Trophoblast cell (in vitro differentiated cells and primary cell): ENCODE data around the gene CASZ1.

Experiments used
- DNase-seq, 2 donors: peaks; one replicate each; pipeline ENCODE4 v3.0.0-alpha.2; 2016
- H2AFZ ChIP-seq: 2 replicates; pipeline ENCODE4 v1.6.1; 2013; ENCODE audit warnings: low read length, moderate library complexity, mild to moderate bottlenecking; ENCODE audit not compliant: insufficient read depth, poor library complexity
- H2AK5ac ChIP-seq: 2 replicates; pipeline ENCODE4 v1.6.1; 2013; ENCODE audit warnings: mild to moderate bottlenecking, low read length
- H2BK120ac ChIP-seq: 2 replicates; pipeline ENCODE4 v1.6.1; 2013; ENCODE audit warnings: low read length, mild to moderate bottlenecking, moderate library complexity; ENCODE audit not compliant: insufficient read depth, poor library complexity
- H2BK12ac ChIP-seq: 2 replicates; pipeline ENCODE4 v1.6.1; 2013; ENCODE audit warnings: mild to moderate bottlenecking, low read length, moderate library complexity
- H2BK5ac ChIP-seq: 2 replicates; pipeline ENCODE4 v1.6.1; 2013; ENCODE audit warnings: low read length, low read depth, moderate library complexity, mild to moderate bottlenecking; ENCODE audit not compliant: poor library complexity
- H3K14ac ChIP-seq: 2 replicates; pipeline ENCODE4 v1.6.1; 2013; ENCODE audit warnings: mild to moderate bottlenecking, low read length
- H3K18ac ChIP-seq: 2 replicates; pipeline ENCODE4 v1.6.1; 2013; ENCODE audit warnings: mild to moderate bottlenecking, low read length
- H3K23ac ChIP-seq: 2 replicates; pipeline ENCODE4 v1.6.1; 2013; ENCODE audit warnings: low read length
- H3K27ac ChIP-seq: 2 replicates; pipeline ENCODE4 v1.5.1; 2013; ENCODE audit warnings: low read depth, mild to moderate bottlenecking, inconsistent platforms, low read length, moderate library complexity
- H3K27me3 ChIP-seq: 2 replicates; pipeline ENCODE4 v1.6.1; 2013; ENCODE audit warnings: inconsistent platforms, mild to moderate bottlenecking, low read length, moderate library complexity; ENCODE audit not compliant: insufficient read depth
- H3K36me3 ChIP-seq, 2 experiments: 1 replicate in 1 of 2; 2 replicates in 1 of 2; pipeline ENCODE4 v1.6.1; 2013; ENCODE audit warnings: low read length in 2 of 2, mild to moderate bottlenecking in 2 of 2, moderate library complexity in 1 of 2; ENCODE audit not compliant: insufficient read depth in 2 of 2, control insufficient read depth in 1 of 2
- H3K4ac ChIP-seq: 2 replicates; pipeline ENCODE4 v1.6.1; 2013; ENCODE audit warnings: low read depth, mild to moderate bottlenecking, low read length, moderate library complexity
- H3K4me1 ChIP-seq, 2 experiments: 1 replicate in 1 of 2; 2 replicates in 1 of 2; pipeline ENCODE4 v1.6.1; 2013; ENCODE audit warnings: low read length in 2 of 2, mild to moderate bottlenecking in 2 of 2, moderate library complexity in 1 of 2; ENCODE audit not compliant: insufficient read depth in 2 of 2, control insufficient read depth in 1 of 2
- H3K4me2 ChIP-seq: 2 replicates; pipeline ENCODE4 v1.6.1; 2013; ENCODE audit warnings: inconsistent platforms, mild to moderate bottlenecking, low read length, moderate library complexity
- H3K4me3 ChIP-seq: 2 replicates; pipeline ENCODE4 v1.5.1; 2013; ENCODE audit warnings: mild to moderate bottlenecking, low read depth, low read length, inconsistent platforms
- H3K79me1 ChIP-seq: one replicate; pipeline ENCODE4 v1.6.1; 2013; ENCODE audit warnings: low read length
- H3K79me2 ChIP-seq: 2 replicates; pipeline ENCODE4 v1.6.1; 2013; ENCODE audit warnings: low read length, mild to moderate bottlenecking; ENCODE audit not compliant: control insufficient read depth, insufficient read depth, poor library complexity
- H3K9ac ChIP-seq: 2 replicates; pipeline ENCODE4 v1.6.1; 2013; ENCODE audit warnings: mild to moderate bottlenecking, low read length
- H3K9me3 ChIP-seq: 2 replicates; pipeline ENCODE4 v1.6.1; 2013; ENCODE audit warnings: low read depth, mild to moderate bottlenecking, control low read depth, inconsistent platforms, low read length; ENCODE audit not compliant: insufficient read depth
- H4K12ac ChIP-seq: 2 replicates; pipeline ENCODE4 v1.6.1; 2013; ENCODE audit warnings: low read depth, mild to moderate bottlenecking, low read length, moderate library complexity
- H4K8ac ChIP-seq: 2 replicates; pipeline ENCODE4 v1.6.1; 2013; ENCODE audit warnings: low read depth, mild to moderate bottlenecking, low read length, moderate library complexity
- H4K91ac ChIP-seq: one replicate; pipeline ENCODE4 v1.6.1; 2013; ENCODE audit warnings: low read depth, mild to moderate bottlenecking, low read length, moderate library complexity
- WGBS: extraction: QIAGEN DNeasy Blood & Tissue Kit; methylation state at CpG from one replicate; pipeline ENCODE4 v1.1.7; 2013; ENCODE audit warnings: missing lambda C conversion rate; ENCODE audit not compliant: insufficient read length, insufficient coverage; ENCODE audit errors: extremely low coverage; 5-methylcytosine and 5-hydroxymethylcytosine counted together

CASZ1 gene

GRCh38 chr1:10733474-10734366, 62.7 kb downstream of the CASZ1 start:
- Histone ChIP-seq H3K9ac (no peak overlapping the region), H3K18ac (no peak overlapping the region), H2BK5ac (no peak overlapping the region), H3K23ac (no peak overlapping the region), H2BK12ac (no peak overlapping the region), H3K4me3 (no peak overlapping the region), H4K91ac (no peak overlapping the region), H3K79me2 (no peaks in the 10 kb centered on the region), H3K4me2 (no peak overlapping the region), H4K8ac (no peak overlapping the region), H2AFZ (no peak overlapping the region), H4K12ac (no peak overlapping the region), H3K79me1 (no peaks in the 10 kb centered on the region), H3K14ac (no peak overlapping the region), H3K27me3 (no peaks in the 10 kb centered on the region), H3K9me3 (no peaks in the 10 kb centered on the region), H2AK5ac (no peak overlapping the region), H3K4me1 (no peaks in the 10 kb centered on the region), H3K36me3 (no peaks in the 10 kb centered on the region), H3K27ac (no peak overlapping the region), H2BK120ac (no peak overlapping the region), H3K4ac (no peak overlapping the region)
- no peak for DNase-seq
- no CpG with 5 or more reads among the region's 11 CpGs for WGBS

GRCh38 chr1:10730985-10731384, 65.5 kb downstream of the CASZ1 start:
- Histone ChIP-seq H3K18ac (no peak overlapping the region), H4K12ac (no peak overlapping the region), H2AFZ (no peak overlapping the region), H2BK120ac (no peak overlapping the region), H3K79me2 (no peaks in the 10 kb centered on the region), H4K91ac (no peak overlapping the region), H3K4me1 (no peaks in the 10 kb centered on the region), H3K14ac (no peak overlapping the region), H3K23ac (no peak overlapping the region), H3K4ac (no peak overlapping the region), H2BK5ac (no peak overlapping the region), H3K4me2 (no peak overlapping the region), H3K79me1 (no peaks in the 10 kb centered on the region), H3K4me3 (no peak overlapping the region), H4K8ac (no peak overlapping the region), H2BK12ac (no peak overlapping the region), H3K27ac (no peak overlapping the region), H2AK5ac (no peak overlapping the region), H3K9me3 (no peaks in the 10 kb centered on the region), H3K27me3 (no peaks in the 10 kb centered on the region), H3K36me3 (no peaks in the 10 kb centered on the region), H3K9ac (no peak overlapping the region)
- WGBS = no CpG with 5 or more reads among the region's 7 CpGs
- DNase-seq = peak; percentile 85 to 96

- Histone ChIP-seq H3K9ac (no peak overlapping the region), H3K79me1 (no peaks in the 10 kb centered on the region), H4K12ac (no peak overlapping the region), H4K8ac (no peak overlapping the region), H3K4ac (no peak overlapping the region), H3K27me3 (no peaks in the 10 kb centered on the region), H3K4me2 (no peak overlapping the region), H3K36me3 (no peaks in the 10 kb centered on the region), H3K14ac (no peak overlapping the region), H3K9me3 (peaks cover under 1% of the 10 kb centered on the region), H3K18ac (no peak overlapping the region), H2BK12ac (no peak overlapping the region), H2AK5ac (no peak overlapping the region), H2BK5ac (no peak overlapping the region), H2AFZ (no peak overlapping the region), H3K4me1 (no peaks in the 10 kb centered on the region), H3K4me3 (no peak overlapping the region), H4K91ac (no peak overlapping the region), H3K79me2 (no peaks in the 10 kb centered on the region), H2BK120ac (no peak overlapping the region), H3K23ac (no peak overlapping the region), H3K27ac (no peak overlapping the region)
- WGBS = no CpG with 5 or more reads among the region's 31 CpGs
- DNase-seq = no peak
Measured at GRCh38 chr1:10728595-10729410, 67.6 kb downstream of the CASZ1 start.

GRCh38 chr1:10727751-10728232, 68.7 kb downstream of the CASZ1 start:
- no peaks in the 10 kb centered on the region for H3K79me1 ChIP-seq
- no CpG with 5 or more reads among the region's 16 CpGs for WGBS

More at GRCh38 chr1:10727751-10728232, 68.7 kb downstream of the CASZ1 start:
- H3K14ac ChIP-seq = no peak overlapping the region
- H3K9me3 ChIP-seq = peaks cover 3% of the 10 kb centered on the region
- no peak overlapping the region for H3K4me3 ChIP-seq
- no peak for DNase-seq
- no peak overlapping the region for H3K18ac ChIP-seq
- H3K4me1 ChIP-seq = no peaks in the 10 kb centered on the region
- H3K4ac ChIP-seq = no peak overlapping the region
- H2BK120ac ChIP-seq = no peak overlapping the region
- no peaks in the 10 kb centered on the region for H3K79me2 ChIP-seq
- no peak overlapping the region for H2BK12ac ChIP-seq
- H4K8ac ChIP-seq = no peak overlapping the region
- no peak overlapping the region for H3K23ac ChIP-seq
- H2AK5ac ChIP-seq = no peak overlapping the region
- H4K12ac ChIP-seq = no peak overlapping the region
- H2BK5ac ChIP-seq = no peak overlapping the region
- no peak overlapping the region for H3K9ac ChIP-seq
- H3K27ac ChIP-seq = no peak overlapping the region
- no peaks in the 10 kb centered on the region for H3K36me3 ChIP-seq
- H3K4me2 ChIP-seq = no peak overlapping the region
- H4K91ac ChIP-seq = no peak overlapping the region
- H3K27me3 ChIP-seq = no peaks in the 10 kb centered on the region
- no peak overlapping the region for H2AFZ ChIP-seq
